ENCODE measurements around the gene NR1I2. TPM values are rescaled to one million over a fixed set of nuclear protein-coding genes. Genes with fewer than 3 reads are reported as not detected.

NR1I2 gene
- total RNA-seq, 4 donors from 2014 or later, result 0.39 to 0.87 TPM; not detected in 2

DNA sequence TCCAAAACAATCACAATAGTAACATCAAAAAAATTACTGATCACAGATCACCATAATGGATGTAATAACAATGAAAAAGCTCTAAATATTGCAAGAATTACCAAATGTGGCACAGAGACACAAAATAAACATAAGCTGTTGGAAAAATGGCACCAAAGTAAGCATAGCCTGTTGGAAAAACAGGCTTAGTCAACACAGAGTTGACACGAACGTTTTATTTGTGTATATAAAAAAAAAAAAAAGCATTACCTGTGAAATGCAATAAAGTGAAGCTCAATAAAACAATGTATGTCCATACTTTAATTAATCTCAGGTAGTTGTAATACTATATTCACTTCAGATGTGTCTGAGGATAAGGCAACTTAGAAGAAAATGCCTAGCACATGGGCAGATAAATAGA lies 77.1 kb downstream of the NR1I2 start:
- Histone ChIP-seq H3K36me3 (peaks cover 0 to 65% (median 7%) of the 10 kb centered on the region in 3 donors), H3K27me3 (no peaks in the 10 kb centered on the region), H3K4me1 (no peaks in the 10 kb centered on the region), H3K9me3 (no peaks in the 10 kb centered on the region), H3K4me3 (no peak overlapping the region), H3K27ac (no peak overlapping the region)
- 90 to 94% methylated on average over 2 of the region's 2 CpGs for WGBS, 2 donors
- TF ChIP-seq EP300 (IDR thresholded peaks at IDR 0.05) (no peak), POLR2A (IDR thresholded peaks at IDR 0.05) (no peak)
- TF ChIP-seq, protein P1, sequence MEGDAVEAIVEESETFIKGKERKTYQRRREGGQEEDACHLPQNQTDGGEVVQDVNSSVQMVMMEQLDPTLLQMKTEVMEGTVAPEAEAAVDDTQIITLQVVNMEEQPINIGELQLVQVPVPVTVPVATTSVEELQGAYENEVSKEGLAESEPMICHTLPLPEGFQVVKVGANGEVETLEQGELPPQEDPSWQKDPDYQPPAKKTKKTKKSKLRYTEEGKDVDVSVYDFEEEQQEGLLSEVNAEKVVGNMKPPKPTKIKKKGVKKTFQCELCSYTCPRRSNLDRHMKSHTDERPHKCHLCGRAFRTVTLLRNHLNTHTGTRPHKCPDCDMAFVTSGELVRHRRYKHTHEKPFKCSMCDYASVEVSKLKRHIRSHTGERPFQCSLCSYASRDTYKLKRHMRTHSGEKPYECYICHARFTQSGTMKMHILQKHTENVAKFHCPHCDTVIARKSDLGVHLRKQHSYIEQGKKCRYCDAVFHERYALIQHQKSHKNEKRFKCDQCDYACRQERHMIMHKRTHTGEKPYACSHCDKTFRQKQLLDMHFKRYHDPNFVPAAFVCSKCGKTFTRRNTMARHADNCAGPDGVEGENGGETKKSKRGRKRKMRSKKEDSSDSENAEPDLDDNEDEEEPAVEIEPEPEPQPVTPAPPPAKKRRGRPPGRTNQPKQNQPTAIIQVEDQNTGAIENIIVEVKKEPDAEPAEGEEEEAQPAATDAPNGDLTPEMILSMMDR (IDR thresholded peaks at IDR 0.05), result no peak
- DNase-seq (ENCODE audit: low spot score in 2 of 2), result no peak

DNA sequence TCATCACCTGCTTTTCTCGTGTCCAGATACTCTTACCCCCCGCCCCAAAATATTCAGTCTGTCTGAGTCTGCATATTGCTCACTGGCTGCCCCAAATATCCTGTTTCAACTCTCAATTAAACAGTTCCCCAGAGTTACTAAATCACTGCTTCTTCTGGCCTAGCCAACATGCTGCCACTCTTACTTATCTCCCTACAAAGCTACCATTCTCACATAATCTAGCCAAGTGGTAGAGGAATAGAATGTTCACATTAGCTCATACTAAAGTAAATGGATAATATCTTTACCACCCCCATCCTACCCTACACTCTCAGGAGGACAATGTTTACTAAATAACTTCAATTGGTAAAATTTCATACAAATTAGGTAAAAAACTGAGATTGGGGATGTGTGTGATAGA lies 77.8 kb downstream of the NR1I2 start:
- H3K4me1 ChIP-seq, result no peaks in the 10 kb centered on the region
- no peak for DNase-seq (ENCODE audit: low spot score in 2 of 2)
- TF ChIP-seq EP300 (IDR thresholded peaks at IDR 0.05) (no peak), POLR2A (IDR thresholded peaks at IDR 0.05) (no peak)
- TF ChIP-seq, protein P1 (IDR thresholded peaks at IDR 0.05), result no peak
- H3K27me3 ChIP-seq, result no peaks in the 10 kb centered on the region
- H3K36me3 ChIP-seq, result peaks cover 0 to 65% (median 7%) of the 10 kb centered on the region in 3 donors
- 99 to 100% methylated on average over 2 of the region's 2 CpGs for WGBS, 2 donors
- H3K9me3 ChIP-seq, result no peaks in the 10 kb centered on the region
- H3K27ac ChIP-seq, result no peak overlapping the region
- no peak overlapping the region for H3K4me3 ChIP-seq

DNA sequence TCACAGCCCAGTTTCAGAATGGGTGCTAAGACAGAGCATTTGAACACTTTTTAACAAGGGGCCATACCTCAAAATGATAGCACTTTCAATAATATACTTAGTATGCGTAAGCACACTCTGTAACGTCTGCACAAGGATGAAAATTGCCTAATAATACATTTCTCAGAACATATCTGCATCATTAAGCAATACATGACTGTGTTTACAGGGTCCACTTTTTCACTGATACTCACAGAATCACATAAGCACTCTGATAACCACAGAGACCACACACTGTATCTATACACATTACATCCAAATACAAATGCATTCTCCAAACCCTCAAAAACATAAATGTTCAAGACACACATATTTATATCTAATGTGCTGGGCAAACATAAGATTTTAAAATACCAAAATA lies 79.8 kb downstream of the NR1I2 start:
- Histone ChIP-seq H3K27me3 (no peaks in the 10 kb centered on the region), H3K4me3 (no peak overlapping the region), H3K27ac (no peak overlapping the region), H3K9me3 (no peaks in the 10 kb centered on the region), H3K36me3 (peaks cover 0 to 58% (median 7%) of the 10 kb centered on the region in 3 donors), H3K4me1 (no peaks in the 10 kb centered on the region)
- 91 to 93% methylated on average over 2 of the region's 2 CpGs for WGBS, 2 donors
- DNase-seq (ENCODE audit: low spot score in 2 of 2), result no peak
- TF ChIP-seq, protein P1 (IDR thresholded peaks at IDR 0.05), result no peak
- no peak for TF ChIP-seq POLR2A (IDR thresholded peaks at IDR 0.05)
- no peak for TF ChIP-seq EP300 (IDR thresholded peaks at IDR 0.05)

DNA sequence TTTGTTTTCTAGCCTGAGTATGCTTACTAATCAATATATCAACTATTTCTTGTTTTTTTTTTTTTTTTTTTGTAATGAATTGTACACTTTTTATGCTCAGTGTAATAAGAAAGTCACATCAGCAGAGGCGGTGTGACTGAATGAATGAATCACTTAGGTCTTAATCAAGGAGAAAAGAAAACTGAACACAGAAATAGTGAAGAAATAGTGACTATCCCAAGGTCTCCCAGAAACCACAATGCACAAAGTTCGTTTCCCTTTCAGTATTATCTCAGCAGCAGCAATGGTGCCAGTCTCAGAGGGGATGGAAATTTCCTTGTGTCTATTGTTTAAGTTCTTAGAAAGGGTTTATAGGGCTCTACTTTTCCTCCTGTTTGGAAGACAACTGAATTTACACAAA lies 80.7 kb downstream of the NR1I2 start:
- 90 to 93% methylated on average over 2 of the region's 2 CpGs for WGBS, 2 donors
- Histone ChIP-seq H3K27me3 (no peaks in the 10 kb centered on the region), H3K36me3 (peaks cover 0 to 50% (median 7%) of the 10 kb centered on the region in 3 donors), H3K9me3 (no peaks in the 10 kb centered on the region), H3K27ac (no peak overlapping the region), H3K4me1 (no peaks in the 10 kb centered on the region), H3K4me3 (no peak overlapping the region)
- DNase-seq (ENCODE audit: low spot score in 2 of 2), result no peak
- no peak for TF ChIP-seq POLR2A (IDR thresholded peaks at IDR 0.05)
- TF ChIP-seq, protein P1 (IDR thresholded peaks at IDR 0.05), result no peak
- no peak for TF ChIP-seq EP300 (IDR thresholded peaks at IDR 0.05)

DNA sequence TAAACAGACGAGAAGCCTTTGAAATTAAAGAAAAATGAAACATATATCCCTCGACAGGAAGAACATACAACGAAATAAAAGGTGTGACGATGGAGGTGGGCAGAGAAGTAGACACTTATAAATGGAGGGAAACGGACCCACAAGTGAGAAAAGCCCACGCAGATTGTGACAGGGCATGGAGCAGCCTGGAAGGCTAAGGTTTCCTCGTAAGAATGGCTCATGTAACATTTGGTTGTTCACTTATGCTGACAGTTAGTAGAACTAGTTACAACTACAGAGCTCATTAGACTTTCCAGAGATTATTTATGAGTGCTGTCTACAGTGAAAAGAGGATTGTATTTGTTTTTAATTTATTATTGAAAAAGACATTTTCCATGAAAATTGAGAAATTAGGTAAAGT lies 82.6 kb downstream of the NR1I2 start:
- TF ChIP-seq, protein P1 (IDR thresholded peaks at IDR 0.05), result no peak
- TF ChIP-seq POLR2A (IDR thresholded peaks at IDR 0.05) (no peak), EP300 (IDR thresholded peaks at IDR 0.05) (no peak)
- Histone ChIP-seq H3K9me3 (no peaks in the 10 kb centered on the region), H3K36me3 (peaks cover 0 to 33% (median 0%) of the 10 kb centered on the region in 3 donors), H3K4me1 (no peaks in the 10 kb centered on the region), H3K27me3 (no peaks in the 10 kb centered on the region), H3K27ac (no peak overlapping the region), H3K4me3 (no peak overlapping the region)
- 87 to 90% methylated on average over 7 of the region's 7 CpGs for WGBS, 2 donors
- DNase-seq (ENCODE audit: low spot score in 2 of 2), result no peak

Other genes with a start within 250 kb of the NR1I2 start
- gene CD80, start 222.5 kb upstream of the NR1I2 start, total RNA-seq, result not detected
- gene ADPRH, start 202.6 kb upstream of the NR1I2 start, total RNA-seq, result 10 to 100 TPM in 2 of 4 donors, 1 to 10 TPM in 2; 7.6 to 12.0 (median 9.1) TPM
- gene PLA1A, start 184.2 kb upstream of the NR1I2 start, total RNA-seq, result 10 to 100 TPM in 1 of 4 donors, 1 to 10 TPM in 2, not detected in 1; 2.5 to 12.0 (median 3.9) TPM
- 1 to 10 TPM in 3 of 4 donors, under 1 TPM in 1; 0.90 to 3.3 (median 2.5) TPM for gene POPDC2, start 121.5 kb upstream of the NR1I2 start, total RNA-seq
- 10 to 100 TPM; 17.8 to 40.8 (median 35.1) TPM for gene COX17, start 104.7 kb upstream of the NR1I2 start, total RNA-seq
- 10 to 100 TPM; 11.4 to 23.7 (median 15.8) TPM for gene CFAP91, start 79.1 kb upstream of the NR1I2 start, total RNA-seq

All from tibial nerve (tissue), 4 donors.